ENCODE results near the gene CCDC171.
"Not testable (repeated sequence)": the region's sequence is repeated elsewhere in the genome, so short reads cannot be mapped to it uniquely, and the experiment has no call there.

The CCDC171 gene

DNA sequence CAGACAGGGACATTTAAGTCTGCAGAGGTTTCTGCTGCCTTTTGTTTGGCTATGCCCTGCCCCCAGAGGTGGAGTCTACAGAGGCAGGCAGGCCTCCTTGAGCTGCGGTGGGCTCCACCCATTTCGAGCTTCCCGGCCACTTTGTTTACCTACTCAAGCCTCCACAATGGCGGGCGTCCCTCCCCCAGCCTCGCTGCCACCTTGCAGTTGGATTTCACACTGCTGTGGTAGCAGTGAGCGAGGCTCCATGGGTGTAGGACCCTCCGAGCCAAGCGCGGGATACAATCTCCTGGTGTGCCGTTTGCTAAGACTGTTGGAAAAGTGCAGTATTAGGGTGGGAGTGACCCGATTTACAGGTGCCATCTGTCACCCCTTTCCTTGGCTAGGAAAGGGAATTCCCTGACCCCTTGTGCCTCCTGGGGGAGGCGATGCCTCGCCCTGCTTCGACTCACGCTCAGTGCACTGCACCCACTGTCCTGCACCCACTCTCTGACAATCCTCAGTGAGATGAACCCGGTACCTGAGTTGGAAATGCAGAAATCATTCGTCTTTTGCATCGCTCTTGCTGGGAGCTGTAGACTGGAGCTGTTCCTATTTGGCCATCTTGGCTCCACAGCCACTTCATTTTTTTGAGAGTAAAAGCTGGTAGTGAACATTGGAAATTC lies 48.0 kb downstream of the CCDC171 start:
- not testable (repeated sequence) for H3K9ac ChIP-seq (ENCODE audit: low read depth, low read length); H3K36me3 ChIP-seq (ENCODE audit: insufficient read depth, low read length); H3K4me1 ChIP-seq (ENCODE audit: insufficient read depth, low read length)

DNA sequence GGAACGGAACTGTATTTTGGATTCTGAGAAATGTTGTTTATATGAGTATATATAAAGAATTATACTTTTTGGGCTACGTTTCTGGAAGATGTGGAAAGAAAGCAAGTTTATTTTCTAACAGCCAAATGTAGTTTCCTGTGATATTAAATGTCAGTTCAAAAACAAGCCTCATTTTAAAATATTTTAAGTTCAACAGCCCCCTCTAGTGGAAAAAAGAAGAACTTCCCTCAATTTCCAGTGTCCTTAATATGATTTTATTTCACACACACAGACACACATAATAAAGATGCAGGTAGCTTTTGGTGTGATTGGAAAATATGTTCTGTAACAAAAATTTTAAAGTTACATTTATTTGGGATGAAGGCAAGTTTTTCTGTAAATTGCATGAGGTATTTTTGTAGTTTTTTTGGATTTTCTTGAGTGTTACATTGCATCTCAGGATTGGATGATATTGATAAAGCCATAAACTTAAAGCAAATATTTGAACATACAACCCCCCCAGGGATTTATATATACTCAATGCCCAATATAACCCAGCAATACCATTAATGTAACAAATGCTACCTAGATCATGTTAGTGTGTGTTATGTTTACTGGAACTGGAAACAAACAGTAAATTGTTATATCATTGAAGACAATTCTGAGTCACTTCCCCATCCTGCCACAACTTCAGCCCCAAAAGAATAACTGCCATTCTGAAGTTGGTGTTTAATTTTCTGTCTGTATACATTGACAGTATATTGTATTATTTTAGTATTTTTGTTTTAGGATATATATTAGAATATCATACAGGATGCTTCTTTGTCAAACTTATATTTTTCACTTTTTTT lies 54.0 kb downstream of the CCDC171 start:
- peaks cover under 1% of the 10 kb centered on the region; the same call in 1 of the 2 replicates for H3K9me3 ChIP-seq (ENCODE audit: control insufficient read depth, insufficient read depth, low read length)
- H3K9ac ChIP-seq (ENCODE audit: low read depth, low read length), result no peak overlapping the region
- no peaks in the 10 kb centered on the region for H3K4me1 ChIP-seq (ENCODE audit: insufficient read depth, low read length)
- no peaks in the 10 kb centered on the region for H3K36me3 ChIP-seq (ENCODE audit: insufficient read depth, low read length)

More for the DNA sequence above, 48.0 kb downstream of the CCDC171 start:
- not testable (repeated sequence) for H3K9me3 ChIP-seq (ENCODE audit: control insufficient read depth, insufficient read depth, low read length)

DNA sequence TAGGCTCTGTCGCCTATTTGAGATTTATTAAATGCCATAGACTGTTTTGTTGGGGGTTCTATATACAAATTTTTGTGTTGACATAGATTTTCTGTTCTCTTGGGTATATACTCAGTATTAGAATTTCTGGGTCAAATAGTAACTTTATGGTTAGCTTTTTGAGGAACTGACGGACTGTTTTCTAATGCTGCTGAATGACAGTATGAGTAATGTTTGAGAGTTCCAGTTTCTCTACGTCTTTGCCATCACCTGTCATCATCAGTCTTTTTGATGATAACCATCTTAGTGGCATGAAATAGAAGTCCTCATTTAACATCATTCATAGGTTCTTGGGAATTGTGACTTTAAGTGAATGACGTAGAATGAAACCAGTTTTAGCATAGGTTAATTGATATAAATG lies 60.1 kb downstream of the CCDC171 start:
- Histone ChIP-seq H3K9me3 (ENCODE audit: control insufficient read depth, insufficient read depth, low read length) (no peaks in the 10 kb centered on the region), H3K4me1 (ENCODE audit: insufficient read depth, low read length) (no peaks in the 10 kb centered on the region; the same call in 1 of the 2 replicates), H3K9ac (ENCODE audit: low read depth, low read length) (no peak overlapping the region), H3K36me3 (ENCODE audit: insufficient read depth, low read length) (no peaks in the 10 kb centered on the region)

DNA sequence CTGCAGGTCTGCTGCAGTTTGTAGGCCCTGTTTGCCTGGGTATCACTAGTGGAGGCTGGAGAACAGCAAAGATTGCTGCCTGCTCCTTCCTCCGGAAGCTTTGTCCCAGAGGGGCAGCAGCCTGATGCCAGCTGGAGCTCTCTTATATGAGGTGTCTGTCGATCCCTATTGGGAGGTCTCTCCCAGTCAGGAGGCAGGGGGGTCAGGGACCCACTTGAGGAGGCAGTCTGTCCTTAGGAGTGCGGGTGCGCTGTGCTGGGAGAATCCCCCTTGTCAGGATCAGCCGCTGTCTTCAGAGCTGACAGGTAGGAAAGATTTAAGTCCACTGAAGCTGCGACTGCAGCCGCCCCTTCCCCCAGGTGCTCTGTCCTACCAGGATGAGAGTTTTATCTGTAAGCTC lies 64.9 kb downstream of the CCDC171 start:
- Histone ChIP-seq H3K9me3 (ENCODE audit: control insufficient read depth, insufficient read depth, low read length) (no peaks in the 10 kb centered on the region), H3K4me1 (ENCODE audit: insufficient read depth, low read length) (no peaks in the 10 kb centered on the region), H3K9ac (ENCODE audit: low read depth, low read length) (no peak overlapping the region), H3K36me3 (ENCODE audit: insufficient read depth, low read length) (no peaks in the 10 kb centered on the region)

DNA sequence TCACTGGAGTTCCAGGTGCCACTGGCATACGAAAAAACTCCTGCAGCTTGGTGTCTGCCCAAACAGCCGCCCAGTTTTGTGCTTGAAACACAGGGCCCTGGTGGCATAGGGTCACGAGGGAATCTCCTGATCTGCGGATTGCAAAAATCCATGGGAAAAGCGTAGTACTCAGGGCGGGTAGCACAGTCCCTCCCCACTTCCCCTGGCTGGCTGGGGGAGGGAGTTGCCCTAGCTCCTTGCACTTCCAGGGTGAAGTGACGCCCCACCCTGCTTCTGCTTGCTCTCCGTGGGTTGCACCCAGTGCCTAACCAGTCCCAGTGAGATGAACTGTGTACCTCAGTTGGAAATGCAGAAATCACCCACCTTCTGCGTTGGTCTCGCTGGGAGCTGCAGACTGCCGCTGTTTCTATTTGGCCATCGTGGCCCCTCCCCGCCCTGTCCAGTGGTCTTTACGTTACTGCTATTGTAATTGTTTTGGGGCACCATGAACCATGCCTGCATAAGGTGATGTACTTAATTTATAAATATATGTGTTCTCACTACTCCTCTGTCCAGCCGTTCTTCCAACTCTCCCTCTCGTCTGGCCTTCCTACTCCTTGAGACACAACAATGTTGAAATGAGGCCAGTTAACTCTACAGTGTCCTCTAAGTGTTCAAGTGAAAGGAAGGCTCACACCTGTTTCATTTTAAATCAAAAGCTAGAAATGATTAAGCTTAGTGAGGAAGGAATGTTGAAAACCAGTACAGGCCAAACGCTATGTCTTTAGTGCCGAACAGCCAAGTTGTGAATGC lies 65.9 kb downstream of the CCDC171 start:
- no peaks in the 10 kb centered on the region for H3K9me3 ChIP-seq (ENCODE audit: control insufficient read depth, insufficient read depth, low read length)
- H3K9ac ChIP-seq (ENCODE audit: low read depth, low read length), result no peak overlapping the region
- H3K36me3 ChIP-seq (ENCODE audit: insufficient read depth, low read length), result no peaks in the 10 kb centered on the region
- H3K4me1 ChIP-seq (ENCODE audit: insufficient read depth, low read length), result no peaks in the 10 kb centered on the region

DNA sequence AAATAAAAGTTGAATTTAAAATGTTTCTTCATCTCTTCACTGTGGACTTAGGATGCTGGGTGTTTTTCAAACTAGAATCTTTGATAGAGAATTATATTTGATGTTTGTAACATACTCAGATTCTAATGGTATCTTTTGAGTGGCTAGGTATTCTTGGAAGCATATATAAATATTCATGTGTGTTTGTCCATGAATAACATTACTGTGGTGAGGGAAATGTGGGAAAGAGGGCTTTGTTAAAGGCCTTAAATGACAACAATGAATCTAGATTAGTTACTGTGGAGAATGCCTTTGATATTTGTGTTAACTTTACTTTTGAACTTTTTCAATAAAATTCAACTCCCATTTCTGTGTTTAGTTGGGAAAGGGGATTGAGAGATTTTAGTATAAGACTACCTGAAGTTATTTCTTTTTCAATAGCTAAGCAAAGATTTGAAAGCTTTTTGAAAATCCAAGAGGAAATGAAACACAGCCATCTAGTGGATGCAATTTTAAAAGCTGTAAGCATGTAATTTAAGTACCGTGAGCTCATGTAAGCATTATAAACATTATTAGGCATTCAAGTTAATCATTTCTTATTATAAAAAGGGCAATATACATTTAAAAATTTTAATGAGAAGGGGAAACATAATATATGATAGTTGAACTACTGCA lies 69.6 kb downstream of the CCDC171 start:
- Histone ChIP-seq H3K9ac (ENCODE audit: low read depth, low read length) (no peak overlapping the region), H3K9me3 (ENCODE audit: control insufficient read depth, insufficient read depth, low read length) (no peaks in the 10 kb centered on the region), H3K36me3 (ENCODE audit: insufficient read depth, low read length) (no peaks in the 10 kb centered on the region), H3K4me1 (ENCODE audit: insufficient read depth, low read length) (no peaks in the 10 kb centered on the region)

DNA sequence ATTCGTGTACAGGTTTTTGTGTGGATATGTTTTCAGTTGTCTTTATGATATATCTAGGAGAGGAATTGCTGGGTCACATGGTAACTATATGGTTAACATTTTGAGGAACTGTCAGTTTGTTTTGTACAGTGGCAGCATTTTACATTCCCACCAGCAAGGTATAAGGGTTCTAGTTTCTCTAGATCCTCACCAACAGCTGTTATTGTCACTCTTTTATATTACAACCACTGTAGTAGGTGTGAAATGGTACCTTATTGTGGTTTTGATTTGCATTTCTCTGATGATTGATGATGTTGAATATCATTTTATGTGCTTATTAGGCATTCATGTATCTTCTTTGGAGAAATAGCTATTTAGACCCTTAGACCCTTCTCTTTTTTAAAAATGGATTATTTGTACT lies 82.9 kb downstream of the CCDC171 start:
- no peaks in the 10 kb centered on the region for H3K9me3 ChIP-seq (ENCODE audit: control insufficient read depth, insufficient read depth, low read length)
- no peak overlapping the region for H3K9ac ChIP-seq (ENCODE audit: low read depth, low read length)
- no peaks in the 10 kb centered on the region for H3K4me1 ChIP-seq (ENCODE audit: insufficient read depth, low read length)
- no peaks in the 10 kb centered on the region for H3K36me3 ChIP-seq (ENCODE audit: insufficient read depth, low read length)

DNA sequence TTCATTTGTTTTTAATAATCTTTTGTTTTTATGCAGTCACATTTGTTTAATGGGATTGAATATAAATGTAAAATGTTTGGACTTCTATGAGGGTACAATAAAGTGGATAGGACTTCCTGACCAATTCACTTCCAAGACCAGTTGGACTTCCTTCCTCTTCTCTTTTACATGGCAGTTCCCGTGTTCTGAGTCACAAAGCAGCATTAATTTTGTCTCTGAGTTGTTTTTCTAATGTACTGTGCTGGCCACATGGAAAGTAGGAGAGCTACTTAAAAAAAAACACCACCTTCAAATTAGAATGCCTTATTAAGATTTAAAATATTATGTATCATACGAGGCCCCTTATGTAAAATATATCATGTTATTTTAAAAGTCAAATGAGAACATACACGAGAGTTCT lies 87.3 kb downstream of the CCDC171 start:
- Histone ChIP-seq H3K36me3 (ENCODE audit: insufficient read depth, low read length) (no peaks in the 10 kb centered on the region), H3K9me3 (ENCODE audit: control insufficient read depth, insufficient read depth, low read length) (no peaks in the 10 kb centered on the region), H3K9ac (ENCODE audit: low read depth, low read length) (no peak overlapping the region), H3K4me1 (ENCODE audit: insufficient read depth, low read length) (no peaks in the 10 kb centered on the region)

DNA sequence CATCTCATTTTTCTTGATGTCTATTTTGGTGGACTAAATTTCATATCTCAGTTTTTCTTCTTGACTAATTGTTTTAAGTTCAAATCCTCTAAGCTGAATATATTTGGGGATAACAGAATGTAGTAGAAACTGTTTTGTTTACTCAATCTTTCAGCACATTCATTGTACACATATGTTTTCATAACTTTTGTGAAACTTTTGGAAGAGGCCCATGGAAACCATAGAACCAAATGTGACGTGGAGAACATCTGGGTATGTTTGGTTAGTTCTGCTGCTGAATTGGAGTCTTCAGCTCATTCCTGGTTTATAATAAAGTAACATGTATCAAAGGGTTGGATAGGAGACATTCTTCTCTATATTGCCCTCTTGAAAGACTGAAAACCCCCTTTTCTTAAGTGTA lies 88.4 kb downstream of the CCDC171 start:
- Histone ChIP-seq H3K36me3 (ENCODE audit: insufficient read depth, low read length) (no peaks in the 10 kb centered on the region), H3K9me3 (ENCODE audit: control insufficient read depth, insufficient read depth, low read length) (no peaks in the 10 kb centered on the region), H3K9ac (ENCODE audit: low read depth, low read length) (no peak overlapping the region), H3K4me1 (ENCODE audit: insufficient read depth, low read length) (no peaks in the 10 kb centered on the region)

DNA sequence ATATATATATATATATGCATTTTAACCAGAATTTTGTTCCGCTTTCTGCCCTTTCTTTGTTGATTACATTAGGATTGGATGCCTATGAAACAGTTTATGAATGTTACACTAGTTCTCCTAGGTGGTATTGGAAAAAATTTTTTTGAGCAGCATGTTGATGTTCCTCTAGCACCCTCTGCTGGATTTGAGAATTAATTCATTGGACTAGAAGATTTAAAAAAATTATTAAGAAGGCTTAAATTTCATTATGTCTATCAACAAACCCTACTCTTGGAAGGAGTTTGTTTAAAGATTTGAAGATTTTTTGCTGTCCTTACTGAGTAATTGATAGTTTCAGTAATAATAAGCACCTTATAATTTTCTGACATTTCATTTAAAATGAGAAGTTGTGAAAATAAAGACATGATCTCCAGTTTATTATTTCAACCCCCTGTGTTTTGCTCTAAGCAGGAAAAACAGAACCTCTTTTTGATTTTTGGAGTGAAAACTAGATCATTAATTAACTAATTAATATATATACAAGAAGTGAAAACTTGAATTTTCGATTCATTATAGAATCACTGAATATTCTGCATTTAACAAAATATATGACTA lies 89.6 kb downstream of the CCDC171 start:
- Histone ChIP-seq H3K4me1 (ENCODE audit: insufficient read depth, low read length) (no peaks in the 10 kb centered on the region), H3K9ac (ENCODE audit: low read depth, low read length) (no peak overlapping the region), H3K9me3 (ENCODE audit: control insufficient read depth, insufficient read depth, low read length) (no peaks in the 10 kb centered on the region), H3K36me3 (ENCODE audit: insufficient read depth, low read length) (no peaks in the 10 kb centered on the region)

DNA sequence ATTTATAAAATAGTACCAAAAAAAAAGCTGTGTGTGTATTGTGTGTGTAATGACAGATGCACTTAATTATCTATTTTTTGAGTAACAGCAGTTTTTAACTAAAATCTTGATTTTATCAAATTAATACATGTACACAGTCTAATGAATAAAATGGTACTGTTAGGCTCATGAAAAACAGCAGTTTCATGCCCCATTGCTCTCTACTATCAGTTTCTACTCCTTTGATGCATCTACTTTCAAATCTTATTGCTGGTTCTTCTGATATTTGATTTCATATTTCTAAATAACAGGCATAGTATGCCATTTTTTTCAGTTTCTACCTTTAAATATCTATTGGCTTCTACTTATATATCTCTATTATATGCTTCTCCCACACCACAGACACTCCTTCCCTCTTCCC lies 117.4 kb downstream of the CCDC171 start:
- Histone ChIP-seq H3K9me3 (ENCODE audit: control insufficient read depth, insufficient read depth, low read length) (no peaks in the 10 kb centered on the region), H3K4me1 (ENCODE audit: insufficient read depth, low read length) (no peaks in the 10 kb centered on the region), H3K9ac (ENCODE audit: low read depth, low read length) (no peak overlapping the region), H3K36me3 (ENCODE audit: insufficient read depth, low read length) (no peaks in the 10 kb centered on the region)

DNA sequence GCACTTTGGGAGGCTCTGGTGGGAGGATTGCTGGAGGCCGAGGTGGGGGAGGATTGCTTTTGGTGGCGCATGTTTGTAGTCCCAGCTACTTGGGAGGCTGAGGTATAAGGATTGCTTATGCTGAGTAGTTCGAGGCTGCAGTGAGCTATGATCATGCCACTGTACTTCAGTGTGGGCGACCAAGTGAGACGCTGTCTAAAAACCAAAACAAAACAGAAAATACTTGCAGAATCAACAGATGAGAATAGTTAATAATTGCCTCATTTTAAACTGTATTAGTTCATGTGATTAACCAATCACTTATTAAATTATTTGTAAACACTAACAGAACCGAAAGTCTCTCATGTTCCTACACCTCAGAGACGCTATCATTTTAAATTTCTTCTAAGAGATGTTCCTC lies 118.1 kb downstream of the CCDC171 start:
- no peak overlapping the region for H3K9ac ChIP-seq (ENCODE audit: low read depth, low read length)
- no peaks in the 10 kb centered on the region for H3K9me3 ChIP-seq (ENCODE audit: control insufficient read depth, insufficient read depth, low read length)
- H3K36me3 ChIP-seq (ENCODE audit: insufficient read depth, low read length), result no peaks in the 10 kb centered on the region
- H3K4me1 ChIP-seq (ENCODE audit: insufficient read depth, low read length), result no peaks in the 10 kb centered on the region

DNA sequence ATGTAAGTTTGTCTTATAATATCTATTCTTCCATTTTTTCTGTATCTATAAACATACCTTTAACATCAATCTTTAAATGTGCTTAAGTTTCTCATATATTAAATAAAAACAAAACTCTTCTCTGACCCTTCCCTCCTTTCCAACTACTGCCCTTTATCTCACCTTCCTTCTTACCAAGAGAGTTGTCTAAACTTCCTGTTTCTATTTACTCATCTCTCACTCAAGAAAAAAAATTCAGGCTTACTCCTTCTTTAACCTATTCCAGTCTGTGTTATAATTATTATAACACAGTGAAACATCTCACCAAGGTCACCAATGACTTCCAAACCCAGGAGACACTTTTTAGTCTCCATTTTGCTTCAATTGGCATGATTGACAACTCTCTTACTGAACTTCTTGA lies 140.9 kb downstream of the CCDC171 start:
- H3K36me3 ChIP-seq (ENCODE audit: insufficient read depth, low read length), result no peaks in the 10 kb centered on the region
- no peaks in the 10 kb centered on the region for H3K9me3 ChIP-seq (ENCODE audit: control insufficient read depth, insufficient read depth, low read length)
- no peak overlapping the region for H3K9ac ChIP-seq (ENCODE audit: low read depth, low read length)
- H3K4me1 ChIP-seq (ENCODE audit: insufficient read depth, low read length), result no peaks in the 10 kb centered on the region

DNA sequence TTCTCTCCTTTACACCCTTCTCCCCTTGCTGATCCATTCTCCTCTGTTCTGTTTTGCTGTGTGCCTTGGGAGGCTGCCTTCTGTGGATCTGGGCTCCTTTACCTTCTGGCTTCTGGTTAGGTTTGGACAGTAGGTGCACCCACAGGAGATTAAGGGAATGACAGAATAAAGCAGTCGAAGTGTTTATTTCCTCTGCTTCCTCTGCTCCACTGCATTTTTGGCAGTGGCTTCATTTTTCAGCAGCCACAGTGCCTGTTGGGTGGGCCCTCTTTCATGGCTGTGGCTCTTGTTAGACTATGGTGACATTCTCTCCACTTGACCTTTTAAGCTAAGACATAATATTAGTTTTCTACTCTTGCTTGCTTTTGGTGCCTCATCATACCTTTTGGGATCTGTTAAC lies 144.1 kb downstream of the CCDC171 start:
- H3K9ac ChIP-seq (ENCODE audit: low read depth, low read length), result no peak overlapping the region
- H3K9me3 ChIP-seq (ENCODE audit: control insufficient read depth, insufficient read depth, low read length), result no peaks in the 10 kb centered on the region
- H3K36me3 ChIP-seq (ENCODE audit: insufficient read depth, low read length), result no peaks in the 10 kb centered on the region
- H3K4me1 ChIP-seq (ENCODE audit: insufficient read depth, low read length), result no peaks in the 10 kb centered on the region

Measured in ES-I3 (cell line).